HUES6 (cell line): ENCODE results near the gene PAN3.

ENCODE experiments used
- H3K27ac ChIP-seq: 2 replicates; pipeline ENCODE4 v1.7.0; 2013; ENCODE audit warnings: low read depth, mild to moderate bottlenecking, low read length, inconsistent platforms
- H3K27me3 ChIP-seq: 2 replicates; pipeline ENCODE4 v1.6.1; 2013; ENCODE audit warnings: low read length; ENCODE audit not compliant: control insufficient read depth, insufficient read depth
- H3K36me3 ChIP-seq: 2 replicates; pipeline ENCODE4 v1.6.1; 2013; ENCODE audit warnings: low read length; ENCODE audit not compliant: control insufficient read depth, insufficient read depth
- H3K4me1 ChIP-seq: 2 replicates; pipeline ENCODE4 v1.6.1; 2013; ENCODE audit warnings: low read length; ENCODE audit not compliant: control insufficient read depth, insufficient read depth
- H3K4me3 ChIP-seq: 2 replicates; pipeline ENCODE4 v1.5.1; 2013; ENCODE audit warnings: low read depth, low read length
- H3K9ac ChIP-seq: one replicate; pipeline ENCODE4 v1.6.1; 2013; ENCODE audit warnings: mild to moderate bottlenecking, low read length
- H3K9me3 ChIP-seq: 2 replicates; pipeline ENCODE4 v1.6.1; 2013; ENCODE audit warnings: low read depth, low read length; ENCODE audit not compliant: control insufficient read depth, insufficient read depth

Gene PAN3

DNA sequence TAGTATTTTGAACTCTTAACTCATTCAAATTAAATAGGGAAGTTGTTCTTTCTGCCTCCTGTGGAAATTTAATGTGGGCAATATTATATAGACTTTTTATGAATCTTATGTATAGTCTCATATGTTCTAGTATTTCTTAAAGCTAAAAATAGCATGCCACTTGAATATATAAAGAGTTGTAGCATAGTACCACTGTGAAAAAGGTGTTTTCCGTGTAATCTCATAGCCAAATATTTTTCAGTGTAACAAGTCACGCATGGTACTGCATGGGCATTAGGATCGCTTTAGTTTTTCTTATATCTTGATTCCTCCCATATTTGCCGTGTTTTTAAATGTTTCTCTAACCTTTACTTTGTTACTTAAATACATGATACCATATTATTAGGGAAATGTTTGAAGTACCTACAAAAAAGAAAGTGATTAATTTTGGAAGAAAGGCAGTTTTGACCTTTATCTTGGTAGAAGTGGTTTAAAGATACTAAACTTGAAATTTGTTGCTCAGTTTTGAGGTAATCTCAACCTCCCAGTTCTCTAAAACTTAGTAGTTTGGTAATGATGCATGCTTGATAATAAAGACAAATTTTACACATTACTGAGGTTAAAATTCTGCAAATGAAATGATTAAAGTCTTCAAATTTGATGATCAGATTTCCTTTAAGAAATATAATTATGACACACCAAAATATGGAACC lies 81.2 kb downstream of the PAN3 start:
- Histone ChIP-seq H3K4me1 (no peaks in the 10 kb centered on the region), H3K4me3 (no peak overlapping the region), H3K9ac (no peak overlapping the region), H3K27me3 (no peaks in the 10 kb centered on the region), H3K36me3 (peaks cover 6% of the 10 kb centered on the region), H3K9me3 (no peaks in the 10 kb centered on the region), H3K27ac (no peak overlapping the region)

DNA sequence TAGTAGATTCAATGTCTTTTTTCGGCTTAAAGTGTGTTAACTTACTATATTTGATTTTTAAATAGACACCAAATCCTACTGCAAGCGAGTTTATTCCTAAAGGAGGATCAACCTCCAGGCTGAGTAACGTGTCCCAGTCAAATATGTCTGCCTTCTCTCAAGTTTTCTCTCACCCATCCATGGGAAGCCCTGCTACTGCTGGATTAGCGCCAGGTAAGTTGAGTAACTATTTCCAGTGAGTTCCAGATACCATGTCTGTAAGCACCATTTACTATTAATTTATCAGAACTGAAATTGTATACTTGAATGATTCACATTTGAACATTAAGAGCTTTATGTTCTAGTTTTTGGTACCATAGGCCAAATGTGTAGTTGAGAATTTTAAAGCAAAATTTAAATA lies 81.8 kb downstream of the PAN3 start:
- Histone ChIP-seq H3K4me1 (no peaks in the 10 kb centered on the region), H3K36me3 (peaks cover 6% of the 10 kb centered on the region), H3K27me3 (no peaks in the 10 kb centered on the region), H3K4me3 (no peak overlapping the region), H3K9ac (no peak overlapping the region), H3K27ac (no peak overlapping the region), H3K9me3 (no peaks in the 10 kb centered on the region)

DNA sequence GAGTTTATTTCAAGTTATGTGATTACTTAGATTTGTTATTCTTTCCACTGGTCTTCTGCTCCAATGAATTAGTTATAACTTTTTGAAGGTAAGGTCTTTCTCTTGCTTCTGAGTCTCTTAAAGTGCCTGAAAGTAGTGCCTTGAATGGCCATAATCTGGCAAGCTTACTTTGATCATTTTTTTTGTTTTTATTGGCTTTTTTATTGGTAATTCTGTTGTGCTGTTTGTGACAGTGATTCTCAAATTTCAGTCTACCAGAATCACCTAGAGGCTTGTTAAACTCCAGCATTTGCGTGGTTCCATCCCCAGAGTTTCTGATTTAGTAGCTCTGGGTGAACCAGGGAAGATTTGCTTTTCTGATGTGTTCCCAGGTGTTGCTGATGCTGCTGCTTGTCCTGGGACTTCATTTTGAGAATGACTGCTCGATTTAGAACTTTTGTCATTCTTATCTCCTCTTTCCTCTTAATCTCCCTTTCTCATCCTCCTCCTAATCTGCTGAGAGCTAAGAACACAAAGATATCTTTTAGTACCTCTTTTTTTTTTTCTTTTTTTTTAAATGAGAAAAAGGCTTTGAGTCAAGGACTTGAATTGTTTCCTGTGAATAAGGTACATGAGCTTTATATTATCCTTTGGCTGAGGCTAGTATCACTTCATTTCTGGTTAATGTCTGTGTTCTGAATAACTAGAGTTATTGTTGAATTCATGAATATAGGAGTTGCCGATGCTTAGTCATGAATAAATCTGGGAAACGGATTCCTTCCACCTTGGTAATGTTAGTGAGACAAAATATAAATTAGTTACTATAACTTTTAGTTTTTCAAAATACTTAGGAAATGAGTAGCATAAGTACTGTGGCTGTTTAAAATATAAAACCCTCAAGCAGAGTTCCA lies 91.4 kb downstream of the PAN3 start:
- Histone ChIP-seq H3K36me3 (peaks cover 4% of the 10 kb centered on the region; the same call in 1 of the 2 replicates), H3K9ac (no peak overlapping the region), H3K27me3 (no peaks in the 10 kb centered on the region), H3K4me1 (0 out of 2 replicates have a peak, but pooled peaks cover 7% of the 10 kb centered on the region), H3K9me3 (no peaks in the 10 kb centered on the region), H3K27ac (no peak overlapping the region), H3K4me3 (no peak overlapping the region)

DNA sequence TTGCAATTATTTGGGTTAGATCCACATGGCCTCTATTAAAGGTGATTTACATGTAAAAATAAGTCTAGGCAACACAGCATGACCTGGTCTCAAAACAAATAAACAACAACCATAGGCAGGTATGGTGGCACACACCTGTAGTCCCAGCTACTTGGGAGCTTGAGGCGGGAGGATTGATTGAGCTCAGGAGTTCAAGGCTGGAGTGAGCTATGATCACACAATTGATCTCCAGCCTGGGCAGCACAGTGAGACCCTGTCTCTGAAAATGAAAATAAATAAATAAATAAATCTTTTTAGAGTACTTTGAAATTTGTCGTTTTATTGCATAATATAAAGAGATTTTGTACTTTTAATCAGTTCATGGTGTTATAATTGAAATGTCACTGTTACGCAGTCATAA lies 93.3 kb downstream of the PAN3 start:
- no peak overlapping the region for H3K4me3 ChIP-seq

DNA sequence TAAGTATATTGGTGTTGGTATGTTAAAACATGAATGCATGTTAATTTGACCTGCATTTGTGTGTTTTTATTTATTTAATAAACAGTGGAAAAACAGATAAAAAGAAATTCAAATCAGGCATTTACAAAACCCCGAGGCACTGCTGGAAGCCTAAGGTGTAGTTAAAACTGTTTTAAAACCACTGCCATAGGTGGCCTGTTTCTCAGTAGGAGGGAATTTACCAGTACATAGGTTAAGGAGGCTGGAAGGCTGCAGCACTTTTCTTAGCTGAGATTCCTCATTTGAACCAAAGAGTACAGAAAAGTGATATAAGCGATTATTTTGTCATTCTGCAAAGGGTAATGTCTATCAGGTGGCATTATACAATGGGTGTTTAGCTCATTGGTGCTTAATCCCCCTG lies 99.6 kb downstream of the PAN3 start:
- Histone ChIP-seq H3K9ac (no peak overlapping the region), H3K27ac (no peak overlapping the region), H3K9me3 (no peaks in the 10 kb centered on the region), H3K27me3 (no peaks in the 10 kb centered on the region), H3K36me3 (peaks cover 10% of the 10 kb centered on the region; the same call in 1 of the 2 replicates), H3K4me3 (no peak overlapping the region), H3K4me1 (peaks cover 36% of the 10 kb centered on the region; the same call in 1 of the 2 replicates)

More for the DNA sequence above, 93.3 kb downstream of the PAN3 start:
- peaks cover 4% of the 10 kb centered on the region; the same call in 1 of the 2 replicates for H3K36me3 ChIP-seq
- no peaks in the 10 kb centered on the region for H3K9me3 ChIP-seq
- H3K27me3 ChIP-seq, result no peaks in the 10 kb centered on the region
- H3K9ac ChIP-seq, result no peak overlapping the region
- H3K4me1 ChIP-seq, result peaks cover 15% of the 10 kb centered on the region; the same call in 1 of the 2 replicates
- H3K27ac ChIP-seq, result no peak overlapping the region

DNA sequence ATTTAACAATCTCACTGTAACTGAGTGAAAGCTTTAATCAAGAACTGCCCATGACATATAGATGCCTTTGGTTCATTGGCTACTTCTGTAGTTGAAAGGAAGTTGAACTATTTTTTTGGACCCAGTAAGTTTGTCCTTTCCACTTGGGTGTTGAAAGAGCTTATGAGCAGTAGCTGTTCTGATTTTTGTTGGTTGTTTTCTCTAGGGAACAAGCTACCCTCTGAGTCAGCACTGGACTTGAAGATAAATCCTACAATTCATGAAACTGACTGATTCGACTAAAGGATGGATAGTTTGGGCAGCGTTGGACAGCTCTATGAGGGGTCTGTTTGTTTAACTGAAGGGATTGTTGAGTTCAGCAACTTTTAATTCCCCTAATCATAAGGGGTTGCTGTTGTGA lies 101.0 kb downstream of the PAN3 start:
- H3K36me3 ChIP-seq, result peaks cover 16% of the 10 kb centered on the region; the same call in 1 of the 2 replicates
- H3K27ac ChIP-seq, result no peak overlapping the region
- no peaks in the 10 kb centered on the region for H3K27me3 ChIP-seq
- no peak overlapping the region for H3K9ac ChIP-seq
- no peak overlapping the region for H3K4me3 ChIP-seq
- no peaks in the 10 kb centered on the region for H3K9me3 ChIP-seq
- peaks cover 32% of the 10 kb centered on the region; the same call in 1 of the 2 replicates for H3K4me1 ChIP-seq

DNA sequence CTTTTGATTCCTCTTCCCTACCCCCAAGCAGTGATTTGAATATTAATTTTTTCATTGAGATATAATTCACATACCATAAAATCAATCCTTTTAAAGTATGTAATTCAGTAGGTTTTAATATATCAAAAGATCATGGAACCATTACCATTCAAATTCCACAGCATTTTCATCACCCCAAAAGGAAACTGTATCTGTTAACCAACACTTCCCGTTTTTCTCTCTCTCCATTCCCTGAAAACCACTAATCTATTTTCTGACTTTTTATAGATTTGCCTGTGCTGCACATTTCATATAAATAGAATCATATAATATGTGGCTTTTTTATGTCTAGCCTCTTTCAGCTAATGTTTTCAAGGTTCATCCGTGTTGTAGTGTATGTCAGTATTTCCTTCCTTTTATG lies 107.1 kb downstream of the PAN3 start:
- Histone ChIP-seq H3K9ac (no peak overlapping the region), H3K9me3 (no peaks in the 10 kb centered on the region), H3K4me3 (no peak overlapping the region), H3K27ac (no peak overlapping the region), H3K4me1 (no peaks in the 10 kb centered on the region), H3K36me3 (peaks cover 23% of the 10 kb centered on the region), H3K27me3 (no peaks in the 10 kb centered on the region)

DNA sequence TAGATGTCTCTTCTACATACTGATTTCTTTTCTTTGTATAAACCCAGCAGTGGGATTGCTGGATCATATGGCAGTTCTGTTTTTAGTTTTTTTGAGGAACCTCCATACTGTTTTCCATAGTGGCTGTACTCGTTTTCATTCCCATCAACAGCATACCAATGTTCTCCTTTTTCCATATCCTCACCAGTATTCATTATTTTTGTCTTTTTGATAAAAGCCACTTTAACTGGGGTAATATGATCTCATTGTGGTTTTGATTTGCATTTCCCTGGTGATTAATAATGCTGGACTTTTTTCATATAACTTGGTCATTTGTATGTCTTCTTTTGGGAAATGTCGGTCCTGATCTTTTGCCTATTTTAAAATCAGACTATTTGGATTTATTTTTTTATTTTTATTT lies 108.5 kb downstream of the PAN3 start:
- peaks cover 17% of the 10 kb centered on the region for H3K36me3 ChIP-seq
- no peak overlapping the region for H3K27ac ChIP-seq
- H3K4me3 ChIP-seq, result no peak overlapping the region
- H3K9ac ChIP-seq, result no peak overlapping the region
- H3K9me3 ChIP-seq, result no peaks in the 10 kb centered on the region
- H3K4me1 ChIP-seq, result no peaks in the 10 kb centered on the region
- no peaks in the 10 kb centered on the region for H3K27me3 ChIP-seq

DNA sequence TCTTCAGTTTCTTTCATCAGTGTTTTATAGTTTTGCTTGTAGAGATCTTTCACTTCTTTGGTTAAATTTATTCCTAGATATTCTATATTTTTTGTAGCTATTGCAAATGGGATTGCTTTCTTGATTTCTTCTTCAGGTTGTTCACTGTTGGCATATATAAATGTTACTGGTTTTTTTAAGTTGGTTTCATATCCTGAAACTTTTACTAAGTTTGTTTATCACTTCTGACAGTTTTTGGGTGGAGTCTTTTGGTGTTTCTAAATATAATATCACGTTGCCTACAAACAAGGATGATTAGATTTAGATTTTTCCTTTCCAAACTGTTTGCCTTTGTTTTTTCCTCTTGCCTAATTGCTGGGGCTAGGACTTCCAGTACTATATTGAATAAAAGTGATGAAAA lies 109.7 kb downstream of the PAN3 start:
- H3K27me3 ChIP-seq, result no peaks in the 10 kb centered on the region
- H3K27ac ChIP-seq, result no peak overlapping the region
- no peak overlapping the region for H3K9ac ChIP-seq
- no peaks in the 10 kb centered on the region for H3K9me3 ChIP-seq
- H3K4me1 ChIP-seq, result no peaks in the 10 kb centered on the region
- H3K36me3 ChIP-seq, result peaks cover 16% of the 10 kb centered on the region
- no peak overlapping the region for H3K4me3 ChIP-seq

DNA sequence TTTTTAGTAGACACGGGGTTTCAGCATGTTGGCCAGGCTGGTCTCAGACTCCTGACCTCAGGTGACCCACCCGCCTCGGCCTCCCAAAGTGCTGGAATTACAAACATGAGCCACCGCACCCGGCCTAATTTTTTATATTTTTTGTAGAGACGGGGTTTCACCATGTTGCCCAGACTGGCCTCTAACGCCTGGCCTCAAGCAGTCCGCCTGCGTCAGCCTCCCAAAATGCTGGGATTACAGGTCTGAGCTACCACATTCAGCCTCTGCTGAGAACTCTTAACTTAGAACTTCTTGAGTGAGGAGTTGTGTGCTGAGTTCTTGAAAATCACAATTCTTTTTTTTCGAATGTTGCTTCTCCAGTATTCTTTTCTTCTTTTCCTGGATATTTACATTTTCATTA lies 112.2 kb downstream of the PAN3 start:
- no peaks in the 10 kb centered on the region for H3K9me3 ChIP-seq
- H3K36me3 ChIP-seq, result peaks cover 11% of the 10 kb centered on the region; the same call in 1 of the 2 replicates
- no peak overlapping the region for H3K27ac ChIP-seq
- H3K4me1 ChIP-seq, result no peaks in the 10 kb centered on the region
- no peak overlapping the region for H3K9ac ChIP-seq
- no peak overlapping the region for H3K4me3 ChIP-seq
- no peaks in the 10 kb centered on the region for H3K27me3 ChIP-seq

DNA sequence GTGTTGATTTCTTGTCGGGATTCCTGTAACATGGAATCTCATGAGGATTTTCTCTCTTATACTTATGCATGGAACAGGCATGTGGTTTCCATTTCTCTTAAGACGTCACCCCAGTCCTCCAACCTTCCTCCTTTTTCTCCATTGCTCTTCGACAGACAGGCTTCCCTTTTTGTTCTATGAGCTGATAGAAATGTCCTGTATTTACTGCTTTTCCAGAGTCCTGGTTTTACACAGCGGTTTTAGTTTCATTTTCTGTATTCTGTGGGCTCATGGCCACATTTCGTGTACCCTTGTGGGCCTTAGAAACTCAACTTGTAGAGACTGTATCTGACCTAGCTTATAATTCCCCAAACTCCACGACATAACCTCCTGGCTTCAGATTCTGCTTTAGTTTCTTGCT lies 113.1 kb downstream of the PAN3 start:
- Histone ChIP-seq H3K9me3 (no peaks in the 10 kb centered on the region), H3K36me3 (peaks cover 8% of the 10 kb centered on the region), H3K9ac (no peak overlapping the region), H3K4me3 (no peak overlapping the region), H3K27ac (no peak overlapping the region), H3K27me3 (no peaks in the 10 kb centered on the region), H3K4me1 (peaks cover 5% of the 10 kb centered on the region)
